Small intestine (tissue), 7 donors: Measurements from ENCODE around the gene PITRM1. TPM values are rescaled to one million over a fixed set of nuclear protein-coding genes. Genes with fewer than 3 reads are reported as not detected.
"Not testable (repeated sequence)": the region's sequence is repeated elsewhere in the genome, so short reads cannot be mapped to it uniquely, and the experiment has no call there.

ENCODE experiments used
- DNase-seq, 2 donors: peaks; one replicate each; pipeline versions ENCODE4 v3.0.0 to v3.0.0-alpha.2; 2013
- FAIRE-seq: peaks from 2 replicates; lab custom pipeline; 2012; peaks lifted over from hg19 to GRCh38; lab: Jason Lieb, UNC
- H3K27ac ChIP-seq, 3 donors: one replicate each; pipeline ENCODE4 v1.5.1; 2013; ENCODE audit warnings: low read length in 2 of 3, mild to moderate bottlenecking in 2 of 3, control low read depth in 1 of 3, inconsistent platforms in 1 of 3, low read depth in 1 of 3, moderate library complexity in 1 of 3
- H3K27me3 ChIP-seq, 3 donors: one replicate each; pipeline ENCODE4 v1.6.1; 2013; ENCODE audit warnings: low read length in 3 of 3, inconsistent platforms in 1 of 3; ENCODE audit not compliant: control insufficient read depth in 3 of 3, insufficient read depth in 3 of 3
- H3K36me3 ChIP-seq, 3 donors: one replicate each; pipeline ENCODE4 v1.6.1; 2013; ENCODE audit warnings: low read length in 3 of 3, inconsistent platforms in 1 of 3, low read depth in 1 of 3, mild to moderate bottlenecking in 1 of 3, moderate library complexity in 1 of 3; ENCODE audit not compliant: control insufficient read depth in 3 of 3, insufficient read depth in 2 of 3
- H3K4me1 ChIP-seq, 3 donors: one replicate each; pipeline ENCODE4 v1.6.1; 2013; ENCODE audit warnings: low read length in 2 of 3, inconsistent platforms in 1 of 3, low read depth in 1 of 3, mild to moderate bottlenecking in 1 of 3, moderate library complexity in 1 of 3; ENCODE audit not compliant: control insufficient read depth in 3 of 3, insufficient read depth in 2 of 3
- H3K4me3 ChIP-seq, 3 donors: one replicate each; pipeline ENCODE4 v1.5.1; 2013; ENCODE audit warnings: low read length in 3 of 3, control low read depth in 1 of 3, inconsistent platforms in 1 of 3, low read depth in 1 of 3, mild to moderate bottlenecking in 1 of 3, moderate library complexity in 1 of 3
- H3K9me3 ChIP-seq, 2 donors: one replicate each; pipeline ENCODE4 v1.6.1; 2013; ENCODE audit warnings: low read depth in 1 of 2, low read length in 1 of 2; ENCODE audit not compliant: control insufficient read depth in 2 of 2, insufficient read depth in 1 of 2
- WGBS, 3 donors: extraction: QIAGEN DNeasy Blood & Tissue Kit; methylation state at CpG; one replicate each; pipeline ENCODE4 v1.1.7; 2013; 5-methylcytosine and 5-hydroxymethylcytosine counted together
- polyA plus RNA-seq, 4 donors: library from polyadenylated mRNA; stranded (reverse) in 3 of 4; unstranded in 1 of 4; fragments of 200-250 nt in 3 of 4; fragments of 120-200 nt in 1 of 4; gene quantifications; one replicate each; pipeline versions ENCODE4 v1.2.1 to v1.2.3, GENCODE V29; 2013
- donor health status: healthy with polysubstance abuse.
- donor health status: control.
- donor health status: control.
- donor health status: Bipolar disorder and iron deficiency.
- donor health status: healthy.

PITRM1 gene
- polyA plus RNA-seq, 4 donors = 33.1 to 51.5 (median 46.0) TPM

- Histone ChIP-seq H3K27ac (no peak overlapping the region), H3K36me3 (peaks cover 7 to 59% (median 8%) of the 10 kb centered on the region in 3 donors), H3K4me1 (no peaks in the 10 kb centered on the region), H3K27me3 (no peaks in the 10 kb centered on the region), H3K9me3 (no peaks in the 10 kb centered on the region), H3K4me3 (no peak overlapping the region)
- 86 to 93% (median 88%) methylated on average over 4 to 5 of the region's 5 CpGs for WGBS, 3 donors
- DNase-seq (no peak), FAIRE-seq (no peak)
Measured at GRCh38 chr10:3106928-3107425, 65.6 kb downstream of the PITRM1 start.

GRCh38 chr10:3106328-3106727, 66.3 kb downstream of the PITRM1 start:
- 78 to 94% methylated on average over 6 of the region's 10 CpGs; no CpG with 5 or more reads in 1 of the 3 donors for WGBS, 3 donors
- FAIRE-seq, H3K4me1 ChIP-seq, DNase-seq, H3K27ac ChIP-seq, H3K9me3 ChIP-seq, H3K4me3 ChIP-seq, H3K27me3 ChIP-seq: not testable (repeated sequence)
- H3K36me3 ChIP-seq = peaks cover 7 to 56% (median 8%) of the 10 kb centered on the region in 3 donors

GRCh38 chr10:3105905-3106304, 66.7 kb downstream of the PITRM1 start:
- FAIRE-seq = no peak
- H3K27ac ChIP-seq = no peak overlapping the region

DNA sequence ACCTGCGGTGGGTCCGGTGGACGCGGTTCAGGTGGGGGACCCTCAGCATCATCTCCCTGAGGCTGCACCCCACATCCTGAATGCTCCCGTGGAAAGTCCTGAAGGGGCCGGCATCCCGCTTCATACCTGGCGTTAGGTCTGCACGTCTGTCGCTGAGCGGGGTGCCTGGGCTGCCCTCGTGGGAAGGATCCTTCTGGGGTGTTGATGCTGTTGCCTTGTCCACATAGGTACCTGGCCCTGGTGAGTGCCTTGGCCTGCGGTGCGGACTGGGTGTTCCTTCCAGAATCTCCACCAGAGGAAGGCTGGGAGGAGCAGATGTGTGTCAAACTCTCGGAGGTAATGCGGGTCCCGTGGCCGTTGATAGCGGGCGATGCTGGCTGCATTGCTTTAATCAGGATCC, 67.4 kb downstream of the PITRM1 start:
- WGBS, 3 donors = 93 to 94% (median 93%) methylated on average over 20 of the region's 20 CpGs
- H3K4me1 ChIP-seq = no peaks in the 10 kb centered on the region
- DNase-seq (no peak), FAIRE-seq (no peak)
- no peaks in the 10 kb centered on the region for H3K27me3 ChIP-seq
- no peak overlapping the region for H3K27ac ChIP-seq
- H3K36me3 ChIP-seq = peaks cover 8 to 66% (median 8%) of the 10 kb centered on the region in 3 donors
- H3K4me3 ChIP-seq = no peak overlapping the region
- no peaks in the 10 kb centered on the region for H3K9me3 ChIP-seq

More at GRCh38 chr10:3105905-3106304, 66.7 kb downstream of the PITRM1 start:
- peaks cover 8 to 59% (median 8%) of the 10 kb centered on the region in 3 donors for H3K36me3 ChIP-seq
- 86 to 89% (median 87%) methylated on average over 15 to 17 of the region's 20 CpGs for WGBS, 3 donors
- no peaks in the 10 kb centered on the region for H3K4me1 ChIP-seq
- H3K9me3 ChIP-seq = no peaks in the 10 kb centered on the region
- H3K4me3 ChIP-seq = no peak overlapping the region
- H3K27me3 ChIP-seq = no peaks in the 10 kb centered on the region
- no peak for DNase-seq

DNA sequence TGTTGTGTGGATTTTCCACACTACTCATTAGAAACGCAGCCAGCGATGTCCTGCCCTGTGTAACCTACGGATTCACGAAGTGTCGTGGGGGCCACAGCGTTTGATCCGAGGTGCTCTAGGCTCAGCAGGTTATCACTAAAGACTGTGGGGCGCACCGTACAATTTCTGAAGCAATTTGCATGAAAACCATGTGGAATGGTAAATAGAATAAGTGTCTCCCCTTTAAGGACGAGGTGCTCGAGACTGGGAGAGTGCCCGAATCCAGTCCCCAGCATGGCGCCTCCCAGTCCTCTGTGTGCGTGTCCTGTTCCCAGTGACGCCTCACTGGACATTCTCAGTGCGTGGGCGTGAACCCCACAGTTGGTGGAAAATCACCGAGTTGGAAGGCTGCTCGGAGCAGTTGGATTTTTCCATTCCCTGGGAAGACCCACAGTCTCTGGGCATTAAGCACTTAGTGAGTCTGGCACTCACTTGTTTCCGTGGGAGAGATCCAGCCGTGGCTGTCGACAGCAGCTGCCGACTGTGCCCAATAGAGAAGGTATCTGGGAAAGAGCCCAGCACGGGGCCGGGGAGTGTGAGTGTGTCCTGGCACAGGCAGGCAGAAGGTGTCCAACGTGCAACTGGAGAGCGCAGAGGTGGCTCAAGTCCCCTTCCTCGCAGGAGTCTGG, 68.2 kb downstream of the PITRM1 start:
- H3K4me3 ChIP-seq = no peak overlapping the region
- WGBS, 3 donors = 87 to 94% (median 88%) methylated on average over 28 of the region's 28 CpGs
- no peak overlapping the region for H3K27ac ChIP-seq
- H3K27me3 ChIP-seq = no peaks in the 10 kb centered on the region
- no peaks in the 10 kb centered on the region for H3K4me1 ChIP-seq
- H3K9me3 ChIP-seq = no peaks in the 10 kb centered on the region
- DNase-seq (no peak), FAIRE-seq (no peak)
- H3K36me3 ChIP-seq = peaks cover 5 to 64% (median 5%) of the 10 kb centered on the region in 3 donors

DNA sequence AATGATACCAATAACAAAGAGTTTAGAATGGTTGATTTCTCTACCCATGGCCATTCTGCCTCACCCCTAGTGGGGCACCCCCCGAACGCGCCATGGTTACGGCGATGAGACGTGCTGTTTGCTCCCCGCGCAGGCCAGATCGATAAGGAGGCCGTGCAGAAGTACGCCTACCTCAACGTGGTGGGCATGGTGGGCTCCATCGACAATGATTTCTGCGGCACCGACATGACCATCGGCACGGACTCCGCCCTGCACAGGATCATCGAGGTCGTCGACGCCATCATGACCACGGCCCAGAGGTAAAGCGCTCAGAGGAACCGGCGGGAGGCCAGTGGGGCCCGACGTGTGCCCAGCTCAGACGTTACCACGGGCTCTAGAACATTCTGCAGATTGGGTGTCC, 68.9 kb downstream of the PITRM1 start:
- no peaks in the 10 kb centered on the region for H3K9me3 ChIP-seq
- WGBS, 3 donors = 92 to 95% (median 94%) methylated on average over 30 of the region's 30 CpGs
- no peaks in the 10 kb centered on the region for H3K27me3 ChIP-seq
- no peak overlapping the region for H3K4me3 ChIP-seq
- no peak for FAIRE-seq
- no peaks in the 10 kb centered on the region for H3K4me1 ChIP-seq
- DNase-seq = no peak
- peaks cover 2 to 57% (median 3%) of the 10 kb centered on the region in 3 donors for H3K36me3 ChIP-seq
- H3K27ac ChIP-seq = no peak overlapping the region

DNA sequence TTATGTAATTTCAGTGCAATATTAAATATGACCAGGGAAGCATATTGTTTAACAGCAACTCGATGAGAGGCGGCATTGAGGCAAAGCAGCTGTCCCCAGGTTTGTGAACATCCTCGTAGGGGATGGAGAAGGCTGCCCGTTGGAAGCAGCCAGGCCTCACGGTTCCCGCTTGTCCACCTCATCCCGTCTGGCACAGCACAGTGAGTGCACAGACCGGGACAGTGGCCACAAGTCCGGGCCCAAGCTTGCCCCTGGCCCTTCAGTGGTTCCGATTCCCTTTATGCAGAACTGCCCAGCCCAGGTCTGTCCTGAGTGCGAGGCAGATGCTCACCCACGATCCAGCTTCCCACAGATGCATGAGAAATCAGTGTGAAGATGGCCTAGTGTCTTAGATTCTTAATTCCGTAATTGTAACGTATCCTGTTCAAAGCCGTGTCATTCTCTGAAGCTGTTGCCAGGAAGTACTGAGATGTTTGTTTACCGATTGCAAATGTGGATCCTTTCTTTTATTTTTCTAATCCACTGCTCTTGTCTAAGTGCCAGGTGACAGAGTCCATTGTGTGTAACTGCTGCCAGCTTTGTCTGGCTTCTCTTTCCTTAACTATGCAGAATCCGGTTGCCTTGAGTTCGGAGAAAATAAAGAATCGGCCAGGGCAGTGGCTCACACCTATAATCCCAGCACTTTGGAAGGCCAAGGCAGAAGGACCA, 69.7 kb downstream of the PITRM1 start:
- 39 to 65% (median 55%) methylated on average over 19 of the region's 19 CpGs for WGBS, 3 donors
- no peak for FAIRE-seq
- no peaks in the 10 kb centered on the region for H3K27me3 ChIP-seq
- DNase-seq = peak in 1 of 2 donors; percentile 75
- no peaks in the 10 kb centered on the region for H3K9me3 ChIP-seq
- H3K36me3 ChIP-seq = peaks cover 2 to 54% (median 2%) of the 10 kb centered on the region in 3 donors
- H3K4me3 ChIP-seq = no peak overlapping the region
- no peaks in the 10 kb centered on the region for H3K4me1 ChIP-seq
- peak overlapping the region in 1 of 3 donors; percentile 64 for H3K27ac ChIP-seq

DNA sequence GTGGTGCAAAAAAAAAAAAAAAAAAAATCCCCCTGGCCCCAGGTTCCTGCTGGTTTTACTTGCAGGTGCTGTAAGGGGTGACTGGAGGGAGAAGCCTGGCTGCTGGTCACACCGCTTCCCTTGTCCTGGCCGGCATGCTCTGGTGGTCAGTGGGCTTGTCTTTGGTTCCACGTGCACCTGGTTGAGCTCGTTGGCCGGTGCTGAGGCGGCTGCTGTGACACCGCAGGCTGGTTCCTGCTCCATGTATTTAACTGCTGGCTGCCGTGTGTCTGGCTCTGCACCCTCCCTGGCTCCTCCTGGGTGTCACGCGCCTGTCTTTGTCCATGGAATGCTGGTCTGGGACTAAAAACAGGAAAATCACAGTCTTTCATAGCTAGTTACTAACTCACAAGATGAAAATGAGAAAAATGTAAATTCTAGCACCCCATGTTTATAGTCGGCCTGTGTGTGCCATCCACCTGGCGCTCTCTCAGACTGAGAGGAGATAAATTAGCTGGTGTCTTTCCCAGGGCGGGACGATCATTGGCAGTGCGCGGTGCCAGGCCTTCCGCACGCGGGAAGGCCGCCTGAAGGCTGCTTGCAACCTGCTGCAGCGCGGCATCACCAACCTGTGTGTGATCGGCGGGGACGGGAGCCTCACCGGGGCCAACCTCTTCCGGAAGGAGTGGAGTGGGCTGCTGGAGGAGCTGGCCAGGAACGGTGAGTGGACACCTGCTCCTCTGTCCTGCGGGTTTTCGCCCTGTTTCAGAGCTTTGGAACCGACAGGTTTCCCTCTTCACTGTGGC, 71.5 kb downstream of the PITRM1 start:
- no peak for FAIRE-seq
- DNase-seq = no peak
- 96 to 97% (median 97%) methylated on average over 31 of the region's 31 CpGs for WGBS, 3 donors

More for the DNA sequence above, 71.5 kb downstream of the PITRM1 start:
- Histone ChIP-seq H3K27me3 (no peaks in the 10 kb centered on the region), H3K36me3 (peaks cover 2 to 49% (median 2%) of the 10 kb centered on the region in 3 donors), H3K9me3 (no peaks in the 10 kb centered on the region), H3K4me3 (no peak overlapping the region), H3K4me1 (peaks cover 2 to 6% (median 3%) of the 10 kb centered on the region in 3 donors), H3K27ac (no peak overlapping the region)
